Activated CD8-positive, alpha-beta memory T cell treated with anti-CD3 and anti-CD28 coated beads for 24 hours (primary cell): Measurements from ENCODE around the gene KIF19.
"Not testable (repeated sequence)": the region's sequence is repeated elsewhere in the genome, so short reads cannot be mapped to it uniquely, and the experiment has no call there.

Experiments
- DNase-seq: peaks from one replicate; pipeline ENCODE4 v3.0.0-alpha.2; 2020

Gene KIF19

GRCh38 chr17:74325743-74326379 lies at the start of gene KIF19:
Gene KIF19, plus strand, starts transcription at chr17:74326226. Its CDS starts 124 bp downstream, at chr17:74326350.
- DNase-seq: peak; percentile 81

DNA sequence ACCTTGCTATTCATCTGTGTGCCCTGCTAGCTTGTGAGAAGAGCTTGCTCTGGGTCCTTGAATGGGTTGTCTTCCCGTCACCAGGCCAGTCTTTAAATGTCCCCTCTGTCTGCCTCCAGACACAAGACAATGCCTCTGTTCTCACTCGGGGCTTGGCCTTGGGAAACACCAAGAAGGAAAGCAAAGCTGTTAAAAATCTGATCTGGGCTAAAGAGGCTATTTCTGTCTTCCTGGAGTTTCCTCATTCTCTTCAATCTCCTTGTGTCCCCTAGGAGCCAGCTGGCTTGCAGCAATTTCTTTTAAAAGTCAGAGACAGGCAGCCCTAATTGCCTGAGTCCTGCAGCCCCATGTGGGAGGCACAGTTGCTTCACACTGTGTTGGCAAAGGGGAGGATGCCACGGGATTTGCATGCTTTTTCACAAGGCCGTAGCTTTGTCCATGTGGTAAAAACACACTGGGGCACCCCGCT lies 49.5 kb upstream of the KIF19 start:
- no peak for DNase-seq

- DNase-seq: no peak
These were observed 48.1 kb upstream of the KIF19 start for GRCh38 chr17:74277935-74278334.

DNA sequence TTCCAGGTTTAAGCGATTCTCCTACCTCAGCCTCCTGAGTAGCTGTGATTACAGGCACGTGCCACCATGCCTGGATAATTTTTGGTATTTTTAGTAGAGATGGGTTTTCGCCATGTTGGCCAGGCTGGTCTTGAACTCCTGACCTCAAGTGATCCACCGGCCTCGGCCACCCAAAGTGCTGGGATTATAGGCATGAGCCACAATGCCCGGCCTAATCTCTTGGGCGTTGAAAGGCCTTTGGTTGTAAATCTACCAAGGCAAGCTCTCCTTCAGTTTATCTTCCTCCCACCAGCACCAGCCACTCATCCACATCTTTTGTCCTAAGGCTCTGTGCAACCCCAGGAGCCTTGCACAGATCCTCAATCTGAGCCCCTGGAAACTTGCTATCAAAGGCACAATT lies 46.4 kb upstream of the KIF19 start:
- not testable (repeated sequence) for DNase-seq

- DNase-seq: peak; percentile 70
These were observed 45.9 kb upstream of the KIF19 start for GRCh38 chr17:74280093-74280513.

GRCh38 chr17:74281799-74282198 lies 44.2 kb upstream of the KIF19 start:
- no peak for DNase-seq

- DNase-seq: not testable (repeated sequence)
These were observed 43.8 kb upstream of the KIF19 start for GRCh38 chr17:74282274-74282586.

DNA sequence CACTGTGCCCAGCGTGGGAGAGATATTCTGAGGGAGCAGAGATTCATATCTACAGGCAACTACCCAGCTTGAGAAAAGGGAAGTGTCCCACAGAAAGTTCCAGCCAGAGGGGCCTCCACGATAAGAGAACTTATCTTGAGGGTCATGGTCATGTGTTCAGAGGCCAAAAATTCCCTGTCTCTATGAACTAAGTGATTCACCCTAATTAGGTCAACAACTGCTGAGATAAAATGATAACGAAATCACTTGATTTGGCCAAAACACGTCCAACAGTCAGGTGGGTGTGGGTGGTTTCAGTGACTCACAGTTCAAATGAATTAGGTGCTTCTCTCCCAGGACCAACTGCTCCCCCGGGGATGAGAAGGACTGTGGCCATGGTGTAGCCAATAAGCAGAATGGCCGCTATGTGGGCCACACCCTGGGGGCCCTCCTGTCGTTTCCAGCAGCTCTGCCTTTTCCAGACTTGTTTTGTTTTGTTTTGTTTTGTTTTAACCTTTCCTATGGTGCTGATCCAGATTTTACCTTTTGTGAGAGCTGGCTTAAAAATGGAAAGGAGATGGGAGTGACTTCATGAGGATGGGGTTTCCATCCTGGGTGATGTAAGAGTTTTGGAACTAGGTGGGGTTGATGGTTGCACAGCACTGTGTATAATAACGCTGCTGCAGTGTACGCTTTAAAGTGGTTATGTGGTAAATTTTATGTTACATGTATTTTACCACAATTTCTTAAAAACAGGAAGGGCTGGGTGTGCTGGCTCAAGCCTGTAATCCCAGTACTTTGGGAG lies 43.2 kb upstream of the KIF19 start:
- DNase-seq: peak; percentile 74

GRCh38 chr17:74283371-74283673 lies 42.7 kb upstream of the KIF19 start:
- no peak for DNase-seq

DNA sequence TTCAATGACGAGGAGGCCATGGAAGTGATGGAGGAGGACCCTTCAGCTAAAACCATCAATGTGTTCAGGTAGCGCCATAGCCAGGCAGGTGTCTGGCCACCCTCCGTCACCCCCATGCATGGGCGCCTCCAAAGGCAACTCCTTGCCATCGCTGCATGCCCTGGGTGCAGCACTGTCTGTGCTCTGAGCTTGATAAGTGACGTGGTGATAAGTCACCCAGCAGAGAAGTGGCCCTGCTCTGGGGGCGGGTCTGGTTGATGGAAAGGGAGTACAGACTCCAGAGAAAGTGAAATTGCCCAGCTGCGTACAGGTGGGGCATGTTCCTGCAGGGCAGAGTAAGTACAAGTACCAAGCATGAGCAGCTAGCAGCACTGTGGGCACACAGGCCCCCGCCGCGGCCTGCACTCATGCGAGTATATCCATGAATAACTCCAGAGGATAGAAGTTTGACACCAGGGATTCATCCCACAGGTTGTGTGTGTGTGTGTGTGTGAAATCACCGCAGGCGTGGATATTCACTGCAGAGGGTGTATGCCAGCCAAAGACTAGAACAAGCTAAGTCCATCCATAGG lies 38.9 kb upstream of the KIF19 start:
- no peak for DNase-seq

- no peak for DNase-seq
These were observed 37.2 kb upstream of the KIF19 start for GRCh38 chr17:74288785-74289184.

DNA sequence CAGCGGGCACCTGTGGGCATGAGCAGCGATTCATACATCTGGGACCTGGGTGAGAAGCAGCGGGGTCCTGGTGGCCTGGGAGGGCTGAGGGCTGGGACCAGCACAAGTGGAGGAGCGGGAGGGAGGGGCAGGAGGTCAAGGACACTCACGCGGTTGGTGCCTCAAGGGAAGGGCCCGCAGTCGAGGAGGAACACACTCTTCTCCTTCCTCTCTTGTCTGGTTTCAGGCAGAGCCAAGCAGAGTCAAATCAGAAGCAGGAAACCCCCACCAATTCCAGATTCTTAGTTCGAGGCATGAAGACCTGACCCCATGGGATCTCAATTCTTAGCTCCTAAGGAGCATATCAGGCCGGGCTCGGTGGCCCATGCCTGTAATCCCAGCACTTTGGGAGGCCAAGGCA lies 36.3 kb upstream of the KIF19 start:
- no peak for DNase-seq

GRCh38 chr17:74290340-74290739 lies 35.7 kb upstream of the KIF19 start:
- no peak for DNase-seq

- no peak for DNase-seq
These were observed 33.5 kb upstream of the KIF19 start for GRCh38 chr17:74292495-74292894.

DNA sequence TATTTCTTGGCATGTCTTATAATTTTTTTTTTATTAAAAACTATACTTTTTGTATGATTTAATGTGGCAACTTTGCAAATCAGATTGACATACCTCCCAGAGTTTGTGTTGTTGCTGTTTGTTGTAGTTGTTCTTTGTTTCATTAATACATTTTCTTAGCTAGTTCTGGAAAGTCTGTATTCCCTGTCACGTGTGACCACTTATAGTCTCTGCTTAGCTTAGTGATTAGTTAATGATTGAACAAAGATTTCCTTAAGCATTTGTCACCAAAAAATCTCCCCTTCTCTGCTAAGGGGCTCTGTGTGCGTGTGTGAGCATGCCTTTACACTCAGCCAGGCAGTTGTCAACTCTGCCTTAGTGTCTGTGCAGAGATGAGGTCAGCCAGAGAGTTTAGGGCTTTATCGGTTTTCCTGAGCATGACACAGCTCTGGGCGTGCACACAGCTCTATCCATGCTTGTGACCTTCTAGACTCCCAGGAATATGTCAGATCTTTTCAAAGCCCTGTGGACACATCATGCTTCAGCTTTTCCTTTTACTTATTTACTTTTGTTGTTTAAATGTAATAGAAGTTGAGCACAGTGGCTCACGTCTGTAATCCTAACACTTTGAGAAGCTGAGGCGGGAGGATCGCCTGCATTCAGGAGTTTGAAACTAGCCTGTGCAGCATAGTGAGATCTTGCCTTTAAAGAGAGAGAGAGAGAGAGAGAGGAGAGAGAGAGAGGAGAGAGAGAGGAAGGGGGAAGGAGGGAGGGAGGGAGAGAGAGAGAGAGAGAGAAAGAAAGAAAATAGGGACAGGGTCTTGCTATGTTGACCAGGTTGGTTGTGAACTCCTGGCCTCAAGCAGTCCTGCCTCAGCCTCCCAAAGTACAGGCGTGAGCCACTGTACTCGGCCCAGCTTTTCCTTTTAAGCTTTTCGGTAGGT lies 30.1 kb upstream of the KIF19 start:
- no peak for DNase-seq

DNA sequence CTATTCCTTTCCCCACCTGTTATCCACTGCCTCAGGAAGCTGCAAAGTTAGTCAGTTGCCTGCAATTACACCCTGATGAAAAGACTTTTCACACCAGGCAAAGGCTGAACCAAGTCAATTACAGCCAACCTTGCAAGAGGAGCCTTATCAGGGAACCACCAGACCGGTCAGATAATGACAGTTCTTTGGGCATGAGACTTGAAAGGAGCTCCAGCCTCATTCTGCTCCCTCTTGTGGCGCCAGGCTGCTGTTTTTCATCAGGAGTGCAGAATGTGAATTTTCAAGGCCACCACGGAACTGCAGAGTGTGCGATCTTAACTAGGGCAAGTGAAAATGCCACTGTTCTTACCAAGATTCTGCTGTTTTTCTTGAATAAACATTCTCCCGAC lies 29.5 kb upstream of the KIF19 start:
- no peak for DNase-seq

GRCh38 chr17:74297941-74298340 lies 28.1 kb upstream of the KIF19 start:
- DNase-seq: no peak

DNA sequence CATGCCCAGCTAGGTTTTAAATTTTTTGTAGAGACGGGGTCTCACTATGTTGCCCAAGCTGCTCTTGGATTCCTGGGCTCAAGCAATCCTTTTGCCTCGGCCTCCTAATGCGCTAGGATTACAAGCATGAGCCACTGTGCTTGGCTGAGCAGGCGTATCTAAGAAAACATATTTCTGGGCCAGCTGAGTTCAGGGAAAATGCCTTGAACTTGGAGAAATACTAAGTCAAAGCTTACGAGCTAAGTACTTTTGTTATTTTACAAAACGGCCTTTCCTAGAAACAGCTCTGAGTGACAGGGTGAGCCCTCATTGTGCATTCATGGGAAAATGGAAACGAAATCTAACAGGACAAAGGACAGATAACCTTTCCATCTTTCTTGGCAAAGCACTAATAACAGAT lies 27.2 kb upstream of the KIF19 start:
- DNase-seq: no peak

DNA sequence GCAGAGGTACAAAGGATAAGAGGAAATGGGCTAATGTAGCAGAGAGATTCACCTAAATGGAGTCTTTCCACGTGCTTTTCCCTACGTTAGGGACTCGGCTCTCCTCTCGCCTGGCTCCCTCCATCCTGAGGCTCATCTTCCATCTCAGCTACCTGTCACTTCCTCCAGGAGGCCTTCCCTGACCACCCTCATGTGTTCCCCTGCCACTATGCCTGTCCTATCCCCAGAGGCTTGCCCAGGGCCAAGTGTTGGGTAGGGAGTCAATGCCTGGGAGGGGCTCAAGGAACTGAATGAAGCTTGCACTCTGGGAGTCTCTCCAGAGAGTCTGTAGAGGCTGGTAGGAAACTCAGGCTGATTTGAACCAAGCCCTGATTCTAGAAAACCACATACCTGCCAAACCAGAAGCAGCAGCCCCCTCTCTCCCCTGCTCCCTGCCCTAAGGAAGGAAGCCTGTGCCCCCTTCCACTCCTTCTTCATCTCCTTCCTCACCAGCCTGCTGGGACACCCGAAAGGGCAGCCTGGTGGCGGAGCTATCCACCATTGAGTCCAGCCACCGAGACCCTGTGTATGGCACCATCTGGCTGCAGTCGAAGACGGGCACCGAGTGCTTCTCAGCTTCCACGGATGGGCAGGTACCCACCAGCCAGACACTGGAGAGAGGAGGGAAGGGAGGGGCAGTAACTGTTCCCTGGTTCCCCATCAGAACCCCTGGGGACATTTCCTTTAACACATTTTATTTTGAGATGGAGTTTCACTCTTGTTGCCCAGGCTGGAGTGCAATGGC lies 26.6 kb upstream of the KIF19 start:
- DNase-seq: no peak

GRCh38 chr17:74303305-74303704 lies 22.7 kb upstream of the KIF19 start:
- no peak for DNase-seq

GRCh38 chr17:74304184-74304583 lies 21.8 kb upstream of the KIF19 start:
- DNase-seq: no peak

- DNase-seq: no peak
These were observed 20.0 kb upstream of the KIF19 start for GRCh38 chr17:74305865-74306654.
